HepG2 (cell line): ENCODE results near the gene PCDHB3. TPM values are rescaled to one million over a fixed set of nuclear protein-coding genes. Genes with fewer than 3 reads are reported as not detected.

Source experiments
- ATAC-seq: fragments of 200-7000 bp; cut with Tn5 transposase; 3 replicates; pipeline ENCODE4 v1.9.1; 2020; ENCODE audit warnings: mild to moderate bottlenecking, moderate library complexity
- BruUV-seq: library from RNA; stranded (reverse); fragments of 400-500 nt; replicated peaks from 2 replicates; lab custom pipeline; 2021; lab: Mats Ljungman, UMichigan
- CTCF ChIA-PET: fragments of 300-600 bp; formaldehyde crosslinking; extraction: SDS; loops from one replicate; lab custom pipeline; 2021; ENCODE audit warnings: low total read pairs, inconsistent platforms, low intra/inter-chr PET ratio; lab: Yijun Ruan, JAX
- POLR2A ChIA-PET: fragments of 350-600 bp; sonication (Branson Sonifier 250); formaldehyde crosslinking; loops from one replicate; lab custom pipeline; 2020; ENCODE audit warnings: antibody characterized with exemption, inconsistent platforms; lab: Yijun Ruan, JAX
- DNase-seq: peaks from one replicate; pipeline ENCODE4 v3.0.0-alpha.2; 2015; ENCODE audit warnings: low spot score
- FAIRE-seq: peaks from 3 replicates; lab custom pipeline; 2011; peaks lifted over from hg19 to GRCh38; lab: Jason Lieb, UNC
- H2AFZ ChIP-seq: one replicate; pipeline ENCODE4 v1.6.1; 2011; ENCODE audit warnings: low read length, inconsistent platforms
- H3K27ac ChIP-seq: fragments of 300-600 bp; 3 replicates; pipeline ENCODE4 v1.8.0; 2011; ENCODE audit warnings: mixed run types, mild to moderate bottlenecking, mixed read lengths, low read length, inconsistent platforms; ENCODE audit not compliant: insufficient read depth; ENCODE audit errors: extremely low read length
- H3K27me3 ChIP-seq, 2 experiments: fragments of 200-600 bp in 1 of 2; 2 replicates in 1 of 2; 3 replicates in 1 of 2; pipeline versions ENCODE4 v1.6.0 to v1.8.0; 2011; ENCODE audit warnings: low read length in 2 of 2, mild to moderate bottlenecking in 2 of 2, moderate library complexity in 2 of 2, inconsistent platforms in 1 of 2; ENCODE audit not compliant: insufficient read depth in 2 of 2, control insufficient read depth in 1 of 2
- H3K36me3 ChIP-seq, 2 experiments: fragments of 200-600 bp in 1 of 2; replicated peaks in 1 of 2; 2 replicates in 1 of 2; 3 replicates in 1 of 2; pipeline versions ENCODE4 v1.5.1 to v1.8.0; 2011; ENCODE audit warnings: low read length in 2 of 2, inconsistent platforms in 1 of 2; ENCODE audit not compliant: insufficient read depth in 2 of 2, control insufficient read depth in 1 of 2
- H3K4me1 ChIP-seq: 2 replicates; pipeline ENCODE4 v1.5.1; 2012; ENCODE audit warnings: low read length, inconsistent platforms; ENCODE audit not compliant: insufficient read depth
- H3K4me2 ChIP-seq: 2 replicates; pipeline ENCODE4 v1.6.0; 2011; ENCODE audit warnings: low read depth, low read length, inconsistent platforms
- H3K4me3 ChIP-seq, 3 experiments: fragments of 200-600 bp in 1 of 3; sonication (generic), shearing (Covaris generic) in 1 of 3; replicated peaks in 1 of 3; 2 replicates each; pipeline ENCODE4 v1.5.1; 2011 to 2016; ENCODE audit warnings: low read length in 3 of 3, inconsistent platforms in 2 of 3, low read depth in 2 of 3, mild to moderate bottlenecking in 2 of 3, control low read depth in 1 of 3, mixed read lengths in 1 of 3; ENCODE audit not compliant: insufficient read depth in 1 of 3
- H3K79me2 ChIP-seq: one replicate; pipeline ENCODE4 v1.6.1; 2011; ENCODE audit warnings: low read length, inconsistent platforms; ENCODE audit not compliant: insufficient read depth
- H3K9ac ChIP-seq: 2 replicates; pipeline ENCODE4 v1.6.0; 2011; ENCODE audit warnings: mild to moderate bottlenecking, low read depth, low read length, inconsistent platforms; ENCODE audit not compliant: insufficient read depth
- H3K9me3 ChIP-seq: 2 replicates; pipeline ENCODE4 v1.5.1; 2012; ENCODE audit warnings: mild to moderate bottlenecking, low read length
- H4K20me1 ChIP-seq: 2 replicates; pipeline ENCODE4 v1.6.0; 2011; ENCODE audit warnings: inconsistent platforms, mild to moderate bottlenecking, low read length, moderate library complexity; ENCODE audit not compliant: insufficient read depth
- CTCF ChIP-seq: sonication (generic); formaldehyde crosslinking; IDR thresholded peaks from 2 replicates; pipeline ENCODE4 v1.5.0; 2020; ENCODE audit warnings: mild to moderate bottlenecking, missing genetic modification reagents, moderate library complexity
- HMGXB4 ChIP-seq, 2 experiments: sonication (generic) in 1 of 2; formaldehyde crosslinking in 1 of 2; IDR thresholded peaks; 2 replicates each; pipeline versions ENCODE4 v1.4.0 to v1.6.1; 2018 to 2020; ENCODE audit warnings: missing genetic modification reagents in 2 of 2, borderline replicate concordance in 1 of 2, low read depth in 1 of 2, mild to moderate bottlenecking in 1 of 2, missing biosample characterization in 1 of 2
- ISL2 ChIP-seq: sonication (generic); formaldehyde crosslinking; IDR thresholded peaks from 2 replicates; pipeline ENCODE4 v1.5.0; 2020; ENCODE audit warnings: missing genetic modification reagents
- KLF16 ChIP-seq, 2 experiments: sonication (generic) in 1 of 2; formaldehyde crosslinking in 1 of 2; IDR thresholded peaks; 2 replicates each; pipeline versions ENCODE4 v1.6.1 to v1.8.0; 2016 to 2023; ENCODE audit warnings: missing genetic modification reagents in 2 of 2, missing compliant biosample characterization in 1 of 2
- RAD21 ChIP-seq: fragments of 450-650 bp; formaldehyde crosslinking; IDR thresholded peaks from 2 replicates; pipeline ENCODE4 v1.5.0; 2020; ENCODE audit warnings: mild to moderate bottlenecking
- RCOR2 ChIP-seq: IDR thresholded peaks from 2 replicates; pipeline ENCODE4 v1.6.1; 2016; ENCODE audit warnings: missing biosample characterization, missing genetic modification reagents
- STAG1 ChIP-seq: sonication (generic); formaldehyde crosslinking; IDR thresholded peaks from 2 replicates; pipeline ENCODE4 v1.4.0; 2020; ENCODE audit warnings: missing genetic modification reagents
- ZNF746 ChIP-seq: sonication (generic); formaldehyde crosslinking; IDR thresholded peaks from 2 replicates; pipeline ENCODE4 v1.8.0; 2022; ENCODE audit warnings: mild to moderate bottlenecking, missing genetic modification reagents
- ZNF781 ChIP-seq: sonication (generic); formaldehyde crosslinking; IDR thresholded peaks from 2 replicates; pipeline ENCODE4 v1.5.1; 2020; ENCODE audit warnings: borderline replicate concordance, mild to moderate bottlenecking, missing genetic modification reagents; ENCODE audit errors: not compliant biosample characterization
- WGBS: methylation state at CpG from one replicate; pipeline ENCODE4 v1.1.6; 2017; ENCODE audit warnings: low lambda C conversion rate; 5-methylcytosine and 5-hydroxymethylcytosine counted together
- in situ Hi-C: cut with HindIII; loops from 2 replicates; pipeline ENCODE4 v1.10.0; 2017; ENCODE audit warnings: low pct_unique_long_range_greater_than_20kb; ENCODE audit not compliant: extremely low pct_ligation_motif_present
- intact Hi-C: fragments of 100-400 bp; cut with micrococcal nuclease; formaldehyde crosslinking; loops from one replicate; pipeline ENCODE4 v1.10.0; 2022; ENCODE audit not compliant: unreplicated experiment
- polyA plus RNA-seq, 8 experiments: library from polyadenylated mRNA; depleted of rRNA in 3 of 8; stranded (reverse) in 7 of 8; unstranded in 1 of 8; fragments of >200 nt; fragmentation: Illumina TruSeq in 4 of 8; extraction: Trizol in 4 of 8; gene quantifications; 2 replicates each; pipeline versions ENCODE4 v1.2.1 to v1.2.3, GENCODE V29; 2011 to 2016; ENCODE audit warnings: low read depth in 4 of 8, missing spikeins in 1 of 8, mixed read lengths in 1 of 8; ENCODE audit not compliant: insufficient read depth in 1 of 8
- total RNA-seq, 5 experiments: library from RNA; depleted of rRNA; stranded (reverse); fragments of >200 nt; fragmentation: Illumina TruSeq; extraction: Trizol; gene quantifications; 2 replicates each; pipeline ENCODE4 v1.2.3, GENCODE V29; 2016; ENCODE audit warnings: low read depth in 1 of 5

Gene PCDHB3
- total and polyA plus RNA-seq, 2 of the 13 experiments (the other 11 are each of a cell fraction or from before 2014, with no cell fraction given) = 0.25 to 0.29 TPM

GRCh38 chr5:141149812-141150211, 49.5 kb downstream of the PCDHB3 start, which contains the start of gene PCDHB6:
Gene PCDHB6 (plus strand): TSS chr5:141150057. CDS start chr5:141150258, 201 bp downstream.
- H3K9ac ChIP-seq = no peak within 1 kb of the TSS
- ChIA-PET POLR2A (no interaction called here), CTCF (interaction anchor here (0.7 to 1.2 kb wide), 2 partner anchors 29 to 414 kb away, joined by 3 read pairs; no protein-coding TSS in a partner anchor)
- DNase-seq (peak; percentile 56), ATAC-seq (peak; percentile 90), FAIRE-seq (peak; percentile 4)
- no peak within 1 kb of the TSS for H3K27ac ChIP-seq
- H3K4me2 ChIP-seq = peak within 1 kb of the TSS; percentile 67
- WGBS = 7% methylated on average over 17 of the region's 18 CpGs
- in situ Hi-C loops = no loop called here
- peaks cover 0 to 10% of the 10 kb centered on the region in 2 experiments; a peak in 1 of 5 replicates for H3K27me3 ChIP-seq
- no peaks in the 10 kb centered on the region for H3K36me3 ChIP-seq
- peak within 1 kb of the TSS; percentile 64 for H2AFZ ChIP-seq
- intact Hi-C loops = loop anchor here (2.0 kb wide), 2 partner anchors 55 to 65 kb away; partner anchors contain the start of gene PCDHB2
- H3K4me1 ChIP-seq = peaks cover 7% of the 10 kb centered on the region; the same call in 1 of the 2 replicates
- TF ChIP-seq ISL2 (CRISPR knock-in tag) (0 out of 2 replicates have a peak, but pooled peaks have one; percentile 7), HMGXB4 (CRISPR knock-in tag; IDR thresholded peaks at IDR 0.05; ENCODE audit: borderline replicate concordance in 1 of 2, low read depth in 1 of 2) (peak in 1 of 2 experiments; percentile 73; a peak in 2 of 4 replicates), STAG1 (CRISPR knock-in tag) (peak; percentile 34), RCOR2 (CRISPR knock-in tag) (no peak), KLF16 (CRISPR knock-in tag; IDR thresholded peaks at IDR 0.05) (no peak), ZNF746 (CRISPR knock-in tag) (no peak), RAD21 (CRISPR knock-in tag) (peak; percentile 42; the same call in 1 of the 2 replicates), ZNF781 (peak; percentile 44), CTCF (CRISPR knock-in tag) (peak; percentile 72)
- no peaks in the 10 kb centered on the region for H4K20me1 ChIP-seq
- BruUV-seq = no TSS peak
- H3K9me3 ChIP-seq = no peaks in the 10 kb centered on the region
- H3K79me2 ChIP-seq = no peaks in the 10 kb centered on the region
- peak within 1 kb of the TSS in 2 of 3 experiments; percentile 18 to 47; a peak in 2 of 6 replicates for H3K4me3 ChIP-seq
